ENCODE results near the gene RABGEF1. TPM values are rescaled to one million over a fixed set of nuclear protein-coding genes. Genes with fewer than 3 reads are reported as not detected.
A peak's percentile ranks its signal among the peaks of the same experiment; 100 is the strongest.
"Not testable (repeated sequence)": the region's sequence is repeated elsewhere in the genome, so short reads cannot be mapped to it uniquely, and the experiment has no call there.

RABGEF1 gene
- total and polyA plus RNA-seq, 7 donors = 10.2 to 47.2 (median 36.4) TPM

- H3K9me3 ChIP-seq = peaks cover 0 to 5% (median 0%) of the 10 kb centered on the region in 4 donors
- no peaks in the 10 kb centered on the region for H3K27me3 ChIP-seq
- H3K4me3 ChIP-seq = no peak overlapping the region
- DNase-seq = peak; percentile 11
- no peak for TF ChIP-seq POLR2A (IDR thresholded peaks at IDR 0.05)
- TF ChIP-seq POLR2AphosphoS5 (IDR thresholded peaks at IDR 0.05) = no peak
- TF ChIP-seq EP300 (IDR thresholded peaks at IDR 0.05) = no peak
- no peak for TF ChIP-seq CTCF (IDR thresholded peaks at IDR 0.05)
- WGBS, 2 donors = 91 to 93% methylated on average over 3 of the region's 3 CpGs
- intact Hi-C loops (cut with DNase I) = no loop called here
- H3K4me1 ChIP-seq = no peaks in the 10 kb centered on the region
- H3K36me3 ChIP-seq = no peaks in the 10 kb centered on the region
- H3K27ac ChIP-seq = no peak overlapping the region
Observed at GRCh38 chr7:66826649-66827048, 86.1 kb downstream of the RABGEF1 start.

GRCh38 chr7:66830976-66831375 lies 90.4 kb downstream of the RABGEF1 start:
- DNase-seq = peak; percentile 9

GRCh38 chr7:66832531-66833351 lies 92.2 kb downstream of the RABGEF1 start:
- Histone ChIP-seq H3K4me1 (no peaks in the 10 kb centered on the region), H3K27me3 (no peaks in the 10 kb centered on the region), H3K9me3 (no peaks in the 10 kb centered on the region), H3K27ac (no peak overlapping the region), H3K36me3 (no peaks in the 10 kb centered on the region), H3K4me3 (no peak overlapping the region)
- TF ChIP-seq POLR2AphosphoS5 (IDR thresholded peaks at IDR 0.05) (no peak), EP300 (IDR thresholded peaks at IDR 0.05) (no peak), CTCF (IDR thresholded peaks at IDR 0.05) (no peak), POLR2A (IDR thresholded peaks at IDR 0.05) (no peak)
- WGBS, 2 donors = 87 to 88% methylated on average over 12 of the region's 12 CpGs
- intact Hi-C loops (cut with DNase I) = no loop called here
- DNase-seq = peak; percentile 53

More at GRCh38 chr7:66830976-66831375, 90.4 kb downstream of the RABGEF1 start:
- H3K4me1 ChIP-seq; H3K27me3 ChIP-seq; H3K36me3 ChIP-seq; H3K4me3 ChIP-seq; H3K27ac ChIP-seq; intact Hi-C loops (cut with DNase I); H3K9me3 ChIP-seq: not testable (repeated sequence)
- 87 to 90% methylated on average over 6 of the region's 6 CpGs for WGBS, 2 donors

- TF ChIP-seq POLR2A (IDR thresholded peaks at IDR 0.05) (no peak), POLR2AphosphoS5 (IDR thresholded peaks at IDR 0.05) (no peak), EP300 (IDR thresholded peaks at IDR 0.05) (no peak), CTCF (IDR thresholded peaks at IDR 0.05) (no peak)
- Histone ChIP-seq H3K36me3 (no peaks in the 10 kb centered on the region), H3K27me3 (no peaks in the 10 kb centered on the region), H3K9me3 (no peaks in the 10 kb centered on the region), H3K4me1 (no peaks in the 10 kb centered on the region), H3K27ac (no peak overlapping the region), H3K4me3 (no peak overlapping the region)
- intact Hi-C loops (cut with DNase I) = no loop called here
- WGBS, 2 donors = 38 to 45% methylated on average over 5 of the region's 5 CpGs
- peak; percentile 17 for DNase-seq
Observed at GRCh38 chr7:66837007-66837406, 96.5 kb downstream of the RABGEF1 start.

GRCh38 chr7:66837661-66838060 lies 97.1 kb downstream of the RABGEF1 start:
- WGBS, 2 donors = 89 to 93% methylated on average over 9 of the region's 9 CpGs
- DNase-seq = peak; percentile 32

More at GRCh38 chr7:66837661-66838060, 97.1 kb downstream of the RABGEF1 start:
- Histone ChIP-seq H3K9me3 (no peaks in the 10 kb centered on the region), H3K27ac (no peak overlapping the region), H3K36me3 (no peaks in the 10 kb centered on the region), H3K4me3 (no peak overlapping the region), H3K27me3 (no peaks in the 10 kb centered on the region), H3K4me1 (no peaks in the 10 kb centered on the region)
- no peak for TF ChIP-seq EP300 (IDR thresholded peaks at IDR 0.05)
- TF ChIP-seq POLR2A (IDR thresholded peaks at IDR 0.05) = no peak
- TF ChIP-seq POLR2AphosphoS5 (IDR thresholded peaks at IDR 0.05) = no peak
- TF ChIP-seq CTCF (IDR thresholded peaks at IDR 0.05) = no peak
- intact Hi-C loops (cut with DNase I) = no loop called here
